ENCODE measurements around the gene TENM4.

DNA sequence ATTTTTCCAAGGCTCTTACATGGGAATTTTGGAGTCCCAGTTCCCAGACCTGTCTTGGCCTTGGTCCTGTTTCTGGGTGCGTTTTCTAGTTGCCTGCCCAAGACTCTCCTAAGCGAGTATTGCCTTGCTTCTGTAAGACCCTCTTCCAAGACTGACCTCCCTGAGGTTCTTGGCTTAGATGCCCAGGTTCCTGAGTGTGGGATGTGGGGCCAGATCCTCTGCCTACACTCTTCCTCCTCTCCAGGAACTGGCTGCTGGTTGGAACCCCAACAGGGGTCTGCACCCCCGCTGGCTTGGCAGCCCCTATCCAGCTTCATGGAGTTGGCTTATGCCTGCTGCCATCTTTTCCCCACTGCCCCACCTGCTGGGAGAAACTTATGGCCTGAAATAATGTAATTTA lies 429.5 kb downstream of the TENM4 start:
- TF ChIP-seq, protein P1, sequence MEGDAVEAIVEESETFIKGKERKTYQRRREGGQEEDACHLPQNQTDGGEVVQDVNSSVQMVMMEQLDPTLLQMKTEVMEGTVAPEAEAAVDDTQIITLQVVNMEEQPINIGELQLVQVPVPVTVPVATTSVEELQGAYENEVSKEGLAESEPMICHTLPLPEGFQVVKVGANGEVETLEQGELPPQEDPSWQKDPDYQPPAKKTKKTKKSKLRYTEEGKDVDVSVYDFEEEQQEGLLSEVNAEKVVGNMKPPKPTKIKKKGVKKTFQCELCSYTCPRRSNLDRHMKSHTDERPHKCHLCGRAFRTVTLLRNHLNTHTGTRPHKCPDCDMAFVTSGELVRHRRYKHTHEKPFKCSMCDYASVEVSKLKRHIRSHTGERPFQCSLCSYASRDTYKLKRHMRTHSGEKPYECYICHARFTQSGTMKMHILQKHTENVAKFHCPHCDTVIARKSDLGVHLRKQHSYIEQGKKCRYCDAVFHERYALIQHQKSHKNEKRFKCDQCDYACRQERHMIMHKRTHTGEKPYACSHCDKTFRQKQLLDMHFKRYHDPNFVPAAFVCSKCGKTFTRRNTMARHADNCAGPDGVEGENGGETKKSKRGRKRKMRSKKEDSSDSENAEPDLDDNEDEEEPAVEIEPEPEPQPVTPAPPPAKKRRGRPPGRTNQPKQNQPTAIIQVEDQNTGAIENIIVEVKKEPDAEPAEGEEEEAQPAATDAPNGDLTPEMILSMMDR (IDR thresholded peaks at IDR 0.05): no peak
- TF ChIP-seq NFIC (IDR thresholded peaks at IDR 0.05; ENCODE audit: borderline replicate concordance) (no peak), RFX5 (IDR thresholded peaks at IDR 0.05; ENCODE audit: low read length) (no peak), ELF1 (IDR thresholded peaks at IDR 0.05) (no peak)

All from SK-N-SH (cell line).